Mucosa of descending colon (tissue), 3 donors: ENCODE results near the gene PRUNE1. TPM values are rescaled to one million over a fixed set of nuclear protein-coding genes. Genes with fewer than 3 reads are reported as not detected.

Experiments
- ATAC-seq: fragments of 200-7000 bp; cut with Tn5 transposase; one replicate; pipeline ENCODE4 v1.9.1; 2020; ENCODE audit warnings: mild to moderate bottlenecking, moderate library complexity
- DNase-seq, 3 donors: peaks; one replicate each; pipeline ENCODE4 v3.0.0-alpha.2; 2020
- H3K36me3 ChIP-seq: fragments of 200-600 bp; one replicate; pipeline ENCODE4 v1.8.0; 2021; ENCODE audit warnings: low read depth, mild to moderate bottlenecking
- H3K4me1 ChIP-seq: fragments of 200-600 bp; one replicate; pipeline ENCODE4 v1.8.0; 2021; ENCODE audit warnings: low read depth, mild to moderate bottlenecking
- H3K4me3 ChIP-seq: fragments of 200-600 bp; one replicate; pipeline ENCODE4 v1.8.0; 2021; ENCODE audit warnings: mild to moderate bottlenecking
- H3K9me3 ChIP-seq: fragments of 200-600 bp; one replicate; pipeline ENCODE4 v1.8.0; 2021; ENCODE audit warnings: mild to moderate bottlenecking
- intact Hi-C, 2 donors: fragments of 100-400 bp; cut with DNase I in 1 of 2; cut with micrococcal nuclease in 1 of 2; formaldehyde crosslinking; loops; one replicate each; pipeline versions ENCODE4 v1.11.0 to v1.11.1; 2022; cut with DNase I, micrococcal nuclease
- total RNA-seq, 3 donors: library from RNA; stranded (reverse); fragmentation: NEBNext Ultra II Directional in 2 of 3; extraction: Animal tissue kit (Norgen Biotek cat#: 25700) in 2 of 3; gene quantifications; one replicate each; pipeline versions ENCODE4 v1.2.1 to v1.2.4, GENCODE V29; 2021 to 2023
- TF ChIP-seq, protein P1 (sequence below): fragments of 200-600 bp; IDR thresholded peaks from one replicate; pipeline ENCODE4 v1.8.0; 2022; ENCODE audit warnings: antibody characterized with exemption, mild to moderate bottlenecking
- donor health status: DM: no; HTN: no; CAD: no; lungs with moderate emphysema.
- donor health status: DM: no; HTN: no; CAD: no.
- donor health status: DM: no; HTN: yes; CAD: no.

The PRUNE1 gene
- total RNA-seq, 3 donors from 2014 or later, result 21.3 to 27.5 (median 23.3) TPM

- ATAC-seq, result no peak
- peaks cover 33% of the 10 kb centered on the region for H3K4me1 ChIP-seq
- peak within 1 kb of the TSS; percentile 85 for H3K4me3 ChIP-seq
- peak in 2 of 3 donors; percentile 37 to 53 for DNase-seq
- no peaks in the 10 kb centered on the region for H3K36me3 ChIP-seq
- TF ChIP-seq, protein P1, sequence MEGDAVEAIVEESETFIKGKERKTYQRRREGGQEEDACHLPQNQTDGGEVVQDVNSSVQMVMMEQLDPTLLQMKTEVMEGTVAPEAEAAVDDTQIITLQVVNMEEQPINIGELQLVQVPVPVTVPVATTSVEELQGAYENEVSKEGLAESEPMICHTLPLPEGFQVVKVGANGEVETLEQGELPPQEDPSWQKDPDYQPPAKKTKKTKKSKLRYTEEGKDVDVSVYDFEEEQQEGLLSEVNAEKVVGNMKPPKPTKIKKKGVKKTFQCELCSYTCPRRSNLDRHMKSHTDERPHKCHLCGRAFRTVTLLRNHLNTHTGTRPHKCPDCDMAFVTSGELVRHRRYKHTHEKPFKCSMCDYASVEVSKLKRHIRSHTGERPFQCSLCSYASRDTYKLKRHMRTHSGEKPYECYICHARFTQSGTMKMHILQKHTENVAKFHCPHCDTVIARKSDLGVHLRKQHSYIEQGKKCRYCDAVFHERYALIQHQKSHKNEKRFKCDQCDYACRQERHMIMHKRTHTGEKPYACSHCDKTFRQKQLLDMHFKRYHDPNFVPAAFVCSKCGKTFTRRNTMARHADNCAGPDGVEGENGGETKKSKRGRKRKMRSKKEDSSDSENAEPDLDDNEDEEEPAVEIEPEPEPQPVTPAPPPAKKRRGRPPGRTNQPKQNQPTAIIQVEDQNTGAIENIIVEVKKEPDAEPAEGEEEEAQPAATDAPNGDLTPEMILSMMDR, result no peak
- H3K9me3 ChIP-seq, result no peaks in the 10 kb centered on the region
- intact Hi-C loops, result no loop called here
Observed at GRCh38 chr1:151060007-151060656, 51.9 kb downstream of the PRUNE1 start, which contains the start of gene MLLT11. TSS of gene MLLT11 (plus strand) at chr1:151060397. CDS start at chr1:151067225, 6,828 bp downstream.

- intact Hi-C loops, result no loop called here
- H3K9me3 ChIP-seq, result no peaks in the 10 kb centered on the region
- H3K4me3 ChIP-seq, result no peak overlapping the region
- H3K4me1 ChIP-seq, result peaks cover 26% of the 10 kb centered on the region
- TF ChIP-seq, protein P1, result no peak
- no peak for DNase-seq
- no peak for ATAC-seq
- H3K36me3 ChIP-seq, result no peaks in the 10 kb centered on the region
Observed at GRCh38 chr1:151060657-151061421, 52.6 kb downstream of the PRUNE1 start.

GRCh38 chr1:151061704-151062103 is 53.5 kb downstream of the PRUNE1 start:
- no peak for DNase-seq
- intact Hi-C loops, result no loop called here
- ATAC-seq, result no peak
- Histone ChIP-seq H3K36me3 (no peaks in the 10 kb centered on the region), H3K9me3 (no peaks in the 10 kb centered on the region), H3K4me3 (no peak overlapping the region), H3K4me1 (peaks cover 18% of the 10 kb centered on the region)
- TF ChIP-seq, protein P1, result no peak

DNA sequence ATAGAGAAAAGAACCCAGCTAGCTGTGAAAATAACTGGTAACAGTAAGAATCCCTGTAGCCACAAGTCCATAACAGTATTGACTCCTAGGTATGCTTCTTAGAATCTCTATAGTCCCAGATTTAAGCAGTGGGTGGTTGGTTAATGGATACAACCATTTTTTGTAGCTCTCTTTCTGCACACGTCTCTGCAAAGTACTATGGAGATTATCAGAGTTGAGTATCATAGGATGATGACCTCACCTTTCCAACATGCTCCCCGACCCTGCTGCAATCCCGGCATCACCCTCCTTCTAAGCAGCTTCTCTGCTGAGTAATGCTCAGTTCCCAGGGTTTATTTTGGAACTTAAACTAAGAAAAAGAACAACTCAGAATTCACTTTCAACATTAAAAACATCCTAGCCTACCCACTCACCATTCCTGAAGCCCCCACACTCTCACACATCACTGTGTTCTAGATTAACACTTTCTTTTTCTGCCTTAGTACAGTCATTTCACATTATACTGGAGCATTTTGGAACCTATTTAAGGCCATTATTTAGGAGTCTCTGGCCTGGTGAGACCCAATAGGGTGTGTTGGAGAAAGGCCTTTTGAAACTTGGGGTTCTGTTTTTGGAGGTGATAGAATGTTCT is 54.6 kb downstream of the PRUNE1 start:
- intact Hi-C loops, result no loop called here
- ATAC-seq (no peak), DNase-seq (no peak)
- Histone ChIP-seq H3K9me3 (no peaks in the 10 kb centered on the region), H3K4me1 (peaks cover 8% of the 10 kb centered on the region), H3K36me3 (no peaks in the 10 kb centered on the region), H3K4me3 (no peak overlapping the region)
- TF ChIP-seq, protein P1, result no peak

GRCh38 chr1:151065089-151065645 is 56.9 kb downstream of the PRUNE1 start:
- intact Hi-C loops, result no loop called here
- no peaks in the 10 kb centered on the region for H3K9me3 ChIP-seq
- no peak for ATAC-seq
- TF ChIP-seq, protein P1, result no peak
- no peaks in the 10 kb centered on the region for H3K36me3 ChIP-seq
- no peak overlapping the region for H3K4me3 ChIP-seq
- no peaks in the 10 kb centered on the region for H3K4me1 ChIP-seq
- DNase-seq, result no peak
